ENCODE data around the gene SH3RF3. TPM values are rescaled to one million over a fixed set of nuclear protein-coding genes. Genes with fewer than 3 reads are reported as not detected.

The SH3RF3 gene
- total RNA-seq, 1 donor from 2014 or later, result 1.7 TPM

DNA sequence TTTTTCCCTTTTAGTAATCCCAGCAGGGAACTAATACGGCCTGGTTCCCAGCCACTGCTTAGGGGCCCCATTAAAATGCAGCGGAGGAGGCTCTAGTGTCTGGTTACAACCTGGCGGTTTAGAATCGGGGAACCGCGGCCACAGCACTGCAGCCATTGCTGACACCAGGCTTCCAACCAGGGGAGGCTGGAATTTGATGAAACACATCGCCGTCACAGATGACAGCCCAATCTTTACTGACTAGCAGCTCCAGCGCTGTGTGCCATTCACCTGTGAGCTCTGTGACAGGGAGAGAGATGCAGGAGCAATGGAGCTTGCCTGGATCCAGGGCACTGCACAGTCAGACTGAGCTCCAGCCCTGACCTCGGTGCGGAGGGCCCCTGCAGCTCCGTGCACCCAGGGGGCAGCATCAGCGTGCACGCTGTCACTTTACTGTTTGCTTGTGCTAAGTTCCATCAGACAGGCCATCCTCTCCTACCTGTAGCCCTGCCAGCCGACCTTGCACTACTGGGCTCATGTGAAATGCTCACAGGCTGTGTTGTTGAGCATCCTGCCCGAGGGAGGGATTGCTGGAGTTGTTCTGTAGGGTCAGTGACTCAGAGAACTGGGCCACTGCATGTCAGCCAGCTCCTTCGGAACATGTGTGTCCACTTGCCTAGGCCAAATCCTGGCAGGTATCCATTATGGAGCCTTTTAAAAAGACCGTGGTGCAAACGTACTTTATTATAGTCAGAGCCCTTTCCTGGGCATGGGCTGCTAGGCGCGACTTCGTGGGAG, 281.2 kb downstream of the SH3RF3 start:
- TF ChIP-seq, protein P1, sequence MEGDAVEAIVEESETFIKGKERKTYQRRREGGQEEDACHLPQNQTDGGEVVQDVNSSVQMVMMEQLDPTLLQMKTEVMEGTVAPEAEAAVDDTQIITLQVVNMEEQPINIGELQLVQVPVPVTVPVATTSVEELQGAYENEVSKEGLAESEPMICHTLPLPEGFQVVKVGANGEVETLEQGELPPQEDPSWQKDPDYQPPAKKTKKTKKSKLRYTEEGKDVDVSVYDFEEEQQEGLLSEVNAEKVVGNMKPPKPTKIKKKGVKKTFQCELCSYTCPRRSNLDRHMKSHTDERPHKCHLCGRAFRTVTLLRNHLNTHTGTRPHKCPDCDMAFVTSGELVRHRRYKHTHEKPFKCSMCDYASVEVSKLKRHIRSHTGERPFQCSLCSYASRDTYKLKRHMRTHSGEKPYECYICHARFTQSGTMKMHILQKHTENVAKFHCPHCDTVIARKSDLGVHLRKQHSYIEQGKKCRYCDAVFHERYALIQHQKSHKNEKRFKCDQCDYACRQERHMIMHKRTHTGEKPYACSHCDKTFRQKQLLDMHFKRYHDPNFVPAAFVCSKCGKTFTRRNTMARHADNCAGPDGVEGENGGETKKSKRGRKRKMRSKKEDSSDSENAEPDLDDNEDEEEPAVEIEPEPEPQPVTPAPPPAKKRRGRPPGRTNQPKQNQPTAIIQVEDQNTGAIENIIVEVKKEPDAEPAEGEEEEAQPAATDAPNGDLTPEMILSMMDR (IDR thresholded peaks at IDR 0.05; ENCODE audit: partially characterized antibody, unreplicated experiment), result no peak
- H3K9me3 Mint-ChIP-seq (ENCODE audit: unreplicated experiment), result peaks cover 9% of the 10 kb centered on the region
- H3K4me3 Mint-ChIP-seq (ENCODE audit: unreplicated experiment), result peak overlapping the region; percentile 38
- peaks cover 11% of the 10 kb centered on the region for H3K27me3 Mint-ChIP-seq (ENCODE audit: unreplicated experiment)
- DNase-seq, result no peak
- H3K36me3 Mint-ChIP-seq (ENCODE audit: unreplicated experiment), result no peaks in the 10 kb centered on the region
- H3K27ac Mint-ChIP-seq (ENCODE audit: unreplicated experiment), result no peak overlapping the region
- peaks cover 38% of the 10 kb centered on the region for H3K4me1 Mint-ChIP-seq (ENCODE audit: low read depth, unreplicated experiment)

- H3K27me3 Mint-ChIP-seq (ENCODE audit: unreplicated experiment), result peaks cover 3% of the 10 kb centered on the region
- no peak for DNase-seq
- H3K9me3 Mint-ChIP-seq (ENCODE audit: unreplicated experiment), result no peaks in the 10 kb centered on the region
- no peak overlapping the region for H3K27ac Mint-ChIP-seq (ENCODE audit: unreplicated experiment)
- peaks cover 27% of the 10 kb centered on the region for H3K4me1 Mint-ChIP-seq (ENCODE audit: low read depth, unreplicated experiment)
- no peak overlapping the region for H3K4me3 Mint-ChIP-seq (ENCODE audit: unreplicated experiment)
- H3K36me3 Mint-ChIP-seq (ENCODE audit: unreplicated experiment), result no peaks in the 10 kb centered on the region
- TF ChIP-seq, protein P1 (IDR thresholded peaks at IDR 0.05; ENCODE audit: partially characterized antibody, unreplicated experiment), result no peak
Measured at GRCh38 chr2:109411640-109412325, 282.8 kb downstream of the SH3RF3 start.

DNA sequence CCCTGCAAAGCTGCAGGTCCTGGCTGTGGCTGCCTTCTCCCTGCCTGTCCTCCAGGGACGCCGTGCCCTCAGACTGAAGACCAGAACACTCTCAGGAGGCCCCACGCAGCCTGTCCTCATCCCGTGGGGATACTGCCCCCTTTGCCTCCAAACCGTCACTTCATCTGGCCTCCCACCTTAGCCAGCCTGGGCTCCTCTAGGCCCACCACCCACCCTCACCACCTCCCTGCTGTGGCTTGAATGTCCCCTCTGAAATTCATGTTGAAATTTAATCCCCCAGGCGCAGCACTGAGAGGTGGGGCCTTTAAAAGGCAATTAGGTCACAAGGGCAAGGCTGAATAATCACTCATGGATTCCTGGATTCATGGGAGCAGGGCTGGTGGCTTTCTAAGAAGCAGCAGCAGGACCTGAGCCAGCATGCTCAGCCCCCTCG, 286.6 kb downstream of the SH3RF3 start:
- H3K9me3 Mint-ChIP-seq (ENCODE audit: unreplicated experiment), result peaks cover 2% of the 10 kb centered on the region
- no peaks in the 10 kb centered on the region for H3K36me3 Mint-ChIP-seq (ENCODE audit: unreplicated experiment)
- H3K27me3 Mint-ChIP-seq (ENCODE audit: unreplicated experiment), result peaks cover 3% of the 10 kb centered on the region
- H3K4me1 Mint-ChIP-seq (ENCODE audit: low read depth, unreplicated experiment), result peaks cover 9% of the 10 kb centered on the region
- H3K4me3 Mint-ChIP-seq (ENCODE audit: unreplicated experiment), result no peak overlapping the region
- TF ChIP-seq, protein P1 (IDR thresholded peaks at IDR 0.05; ENCODE audit: partially characterized antibody, unreplicated experiment), result no peak
- H3K27ac Mint-ChIP-seq (ENCODE audit: unreplicated experiment), result no peak overlapping the region
- DNase-seq, result no peak

- no peak overlapping the region for H3K27ac Mint-ChIP-seq (ENCODE audit: unreplicated experiment)
- H3K27me3 Mint-ChIP-seq (ENCODE audit: unreplicated experiment), result peaks cover 3% of the 10 kb centered on the region
- no peaks in the 10 kb centered on the region for H3K36me3 Mint-ChIP-seq (ENCODE audit: unreplicated experiment)
- DNase-seq, result no peak
- H3K4me3 Mint-ChIP-seq (ENCODE audit: unreplicated experiment), result no peak overlapping the region
- TF ChIP-seq, protein P1 (IDR thresholded peaks at IDR 0.05; ENCODE audit: partially characterized antibody, unreplicated experiment), result no peak
- peaks cover 2% of the 10 kb centered on the region for H3K9me3 Mint-ChIP-seq (ENCODE audit: unreplicated experiment)
- H3K4me1 Mint-ChIP-seq (ENCODE audit: low read depth, unreplicated experiment), result no peaks in the 10 kb centered on the region
Measured at GRCh38 chr2:109417701-109418335, 288.8 kb downstream of the SH3RF3 start.

Data from glutamatergic neuron (in vitro differentiated cells).